HAP-1 (cell line): ENCODE data around the gene CPLX1.
A peak's percentile ranks its signal among the peaks of the same experiment; 100 is the strongest.

Experiments
- DNase-seq, 2 experiments: peaks; one replicate each; pipeline ENCODE4 v3.0.0-alpha.2; 2016 to 2020; ENCODE audit warnings: low spot score in 2 of 2
- H3K27me3 ChIP-seq: fragments of 250-450 bp; sonication (Bioruptor Pico); 2 replicates; pipeline ENCODE4 v1.5.1; 2020; ENCODE audit warnings: low read depth, mild to moderate bottlenecking, moderate library complexity
- H3K36me3 ChIP-seq: fragments of 250-450 bp; sonication (Bioruptor Pico); replicated peaks from 2 replicates; pipeline ENCODE4 v1.5.1; 2020; ENCODE audit warnings: mild to moderate bottlenecking
- H3K4me1 ChIP-seq: fragments of 250-450 bp; sonication (Bioruptor Pico); 2 replicates; pipeline ENCODE4 v1.5.1; 2020; ENCODE audit warnings: mild to moderate bottlenecking
- H3K4me3 ChIP-seq: fragments of 250-450 bp; sonication (Bioruptor Pico); 2 replicates; pipeline ENCODE4 v1.5.1; 2020; ENCODE audit warnings: mild to moderate bottlenecking, moderate library complexity
- H3K9me3 ChIP-seq: fragments of 250-450 bp; sonication (Bioruptor Pico); 2 replicates; pipeline ENCODE4 v1.5.1; 2020; ENCODE audit warnings: mild to moderate bottlenecking, moderate library complexity
- in situ Hi-C: fragments of 300-500 bp; cut with MboI; formaldehyde crosslinking; loops from 3 replicates; pipeline ENCODE4 v1.14.3; 2020; ENCODE audit warnings: low sequenced_read_pairs, inconsistent platforms, mixed read lengths

The CPLX1 gene

GRCh38 chr4:825971-826330, at the start of gene CPLX1:
Gene CPLX1, minus strand, starts transcription at chr4:826129. Its CDS starts 1,607 bp downstream, at chr4:824522.
- Histone ChIP-seq H3K4me3 (peak within 1 kb of the TSS; percentile 17), H3K27me3 (peaks cover 38% of the 10 kb centered on the region), H3K4me1 (no peaks in the 10 kb centered on the region), H3K36me3 (no peaks in the 10 kb centered on the region), H3K9me3 (no peaks in the 10 kb centered on the region)
- in situ Hi-C loops, result no loop called here
- DNase-seq, result peak; percentile 12 to 72

DNA sequence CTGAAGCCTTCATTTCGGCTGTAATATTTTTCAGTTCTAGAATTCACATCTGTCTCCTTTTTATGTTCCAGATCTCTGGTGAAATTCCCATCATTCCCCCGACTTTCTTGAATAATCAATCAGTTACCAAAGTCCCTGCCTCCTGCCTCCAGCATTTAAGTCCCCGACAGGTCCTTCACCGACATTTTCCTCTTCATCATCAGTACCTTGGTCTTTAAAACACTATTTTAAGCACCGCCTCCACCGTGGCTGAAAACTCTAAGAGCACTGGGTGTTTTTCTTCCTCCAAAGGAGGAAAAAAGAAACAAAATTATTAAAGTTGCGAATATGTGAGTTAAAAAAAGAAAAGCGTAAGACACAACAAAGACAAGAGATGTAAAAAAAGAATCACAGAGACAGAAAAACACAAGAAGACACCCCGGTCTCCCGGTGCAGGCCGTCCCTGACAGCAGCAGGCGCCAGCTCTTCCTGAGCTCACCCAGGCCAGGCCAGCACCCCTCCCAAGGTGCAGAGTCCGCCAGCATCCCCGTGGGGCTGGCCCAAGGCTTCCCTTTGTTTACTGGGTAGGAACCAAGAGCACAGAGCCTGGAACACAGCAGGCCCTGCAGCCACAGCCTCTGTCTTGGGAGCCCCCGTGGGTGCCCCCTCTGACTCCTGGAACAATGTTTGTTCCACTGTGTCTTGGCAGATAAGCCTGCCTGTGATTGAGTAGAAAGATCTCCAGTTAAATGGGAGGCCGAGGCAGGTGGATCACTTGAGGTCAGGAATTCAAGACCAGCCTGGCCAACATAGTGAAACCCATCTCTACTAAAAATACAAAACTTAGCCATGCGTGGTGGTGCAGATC, 49.3 kb upstream of the CPLX1 start:
- no peak for DNase-seq
- Histone ChIP-seq H3K27me3 (no peaks in the 10 kb centered on the region), H3K4me3 (no peak overlapping the region), H3K9me3 (no peaks in the 10 kb centered on the region), H3K36me3 (peaks cover 13% of the 10 kb centered on the region), H3K4me1 (no peaks in the 10 kb centered on the region)
- in situ Hi-C loops, result no loop called here

DNA sequence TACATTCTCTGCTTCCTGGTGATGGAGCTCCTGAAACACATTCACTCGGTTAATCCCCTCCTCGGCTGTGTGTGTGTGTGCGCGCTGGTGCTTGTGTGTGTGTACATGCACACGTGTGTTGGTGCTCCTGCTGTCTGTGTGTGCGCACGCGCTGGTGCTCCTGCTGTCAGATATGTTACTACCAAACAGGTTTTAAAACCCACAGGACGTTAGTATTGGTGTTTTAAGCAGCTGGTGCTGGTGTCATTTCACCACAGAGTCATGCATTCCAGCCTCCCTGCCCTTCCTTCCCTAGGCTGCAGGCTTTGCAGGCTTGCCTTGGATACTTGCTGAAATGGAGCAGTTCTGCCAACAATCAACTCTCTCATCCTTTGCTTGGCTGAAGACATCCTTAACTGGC, 48.1 kb upstream of the CPLX1 start:
- Histone ChIP-seq H3K27me3 (no peaks in the 10 kb centered on the region), H3K36me3 (peaks cover 15% of the 10 kb centered on the region), H3K4me3 (no peak overlapping the region), H3K9me3 (no peaks in the 10 kb centered on the region), H3K4me1 (no peaks in the 10 kb centered on the region)
- in situ Hi-C loops, result no loop called here
- no peak for DNase-seq

- Histone ChIP-seq H3K27me3 (no peaks in the 10 kb centered on the region), H3K4me1 (no peaks in the 10 kb centered on the region), H3K4me3 (no peak overlapping the region), H3K9me3 (no peaks in the 10 kb centered on the region), H3K36me3 (peaks cover 13% of the 10 kb centered on the region)
- in situ Hi-C loops, result no loop called here
- DNase-seq, result no peak
Observed at GRCh38 chr4:872241-872981, 46.5 kb upstream of the CPLX1 start.

GRCh38 chr4:871484-871883, 45.6 kb upstream of the CPLX1 start:
- in situ Hi-C loops, result no loop called here
- Histone ChIP-seq H3K27me3 (no peaks in the 10 kb centered on the region), H3K36me3 (peaks cover 16% of the 10 kb centered on the region), H3K9me3 (no peaks in the 10 kb centered on the region), H3K4me1 (no peaks in the 10 kb centered on the region), H3K4me3 (no peak overlapping the region)
- no peak for DNase-seq

- no peak overlapping the region for H3K4me3 ChIP-seq
- in situ Hi-C loops, result no loop called here
- H3K36me3 ChIP-seq, result peaks cover 18% of the 10 kb centered on the region
- no peaks in the 10 kb centered on the region for H3K27me3 ChIP-seq
- H3K9me3 ChIP-seq, result no peaks in the 10 kb centered on the region
- no peak for DNase-seq
- H3K4me1 ChIP-seq, result no peaks in the 10 kb centered on the region
Observed at GRCh38 chr4:870951-871350, 45.0 kb upstream of the CPLX1 start.

- H3K4me3 ChIP-seq, result no peak overlapping the region
- H3K4me1 ChIP-seq, result no peaks in the 10 kb centered on the region
- in situ Hi-C loops, result no loop called here
- no peak for DNase-seq
- no peaks in the 10 kb centered on the region for H3K27me3 ChIP-seq
- no peaks in the 10 kb centered on the region for H3K9me3 ChIP-seq
- peaks cover 23% of the 10 kb centered on the region for H3K36me3 ChIP-seq
Observed at GRCh38 chr4:869776-870175, 43.8 kb upstream of the CPLX1 start.

DNA sequence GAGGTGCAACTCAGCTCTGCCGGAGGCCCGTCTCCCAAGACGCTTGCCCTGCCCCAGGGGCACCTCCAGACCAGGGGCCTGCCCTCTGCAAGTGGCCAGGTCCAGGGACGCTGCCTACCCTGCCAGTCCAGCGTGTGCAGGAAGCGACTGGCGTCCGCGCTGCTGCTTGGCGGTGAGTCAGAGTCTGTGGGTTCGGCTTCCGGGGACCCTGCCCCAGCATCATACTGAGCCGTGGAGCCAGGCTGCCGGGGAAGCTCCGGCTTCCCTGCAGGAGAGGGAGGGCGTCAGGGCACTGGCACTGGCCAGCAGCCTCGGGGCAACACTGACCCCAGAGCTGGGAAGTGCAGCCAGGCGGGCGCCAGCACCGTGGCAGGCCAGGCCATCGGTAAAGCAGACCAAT, 42.5 kb upstream of the CPLX1 start:
- no peaks in the 10 kb centered on the region for H3K27me3 ChIP-seq
- H3K4me1 ChIP-seq, result no peaks in the 10 kb centered on the region
- in situ Hi-C loops, result no loop called here
- H3K4me3 ChIP-seq, result no peak overlapping the region
- DNase-seq, result no peak
- peaks cover 28% of the 10 kb centered on the region for H3K36me3 ChIP-seq
- no peaks in the 10 kb centered on the region for H3K9me3 ChIP-seq

GRCh38 chr4:867526-868250, 41.8 kb upstream of the CPLX1 start:
- Histone ChIP-seq H3K4me3 (no peak overlapping the region), H3K36me3 (peaks cover 33% of the 10 kb centered on the region), H3K27me3 (no peaks in the 10 kb centered on the region), H3K9me3 (no peaks in the 10 kb centered on the region), H3K4me1 (no peaks in the 10 kb centered on the region)
- in situ Hi-C loops, result no loop called here
- DNase-seq, result no peak

GRCh38 chr4:866761-867390, 40.9 kb upstream of the CPLX1 start:
- Histone ChIP-seq H3K9me3 (no peaks in the 10 kb centered on the region), H3K36me3 (peaks cover 35% of the 10 kb centered on the region), H3K4me1 (no peaks in the 10 kb centered on the region), H3K4me3 (no peak overlapping the region), H3K27me3 (no peaks in the 10 kb centered on the region)
- DNase-seq, result no peak
- in situ Hi-C loops, result no loop called here

GRCh38 chr4:866068-866760, 40.3 kb upstream of the CPLX1 start:
- H3K4me1 ChIP-seq, result no peaks in the 10 kb centered on the region

DNA sequence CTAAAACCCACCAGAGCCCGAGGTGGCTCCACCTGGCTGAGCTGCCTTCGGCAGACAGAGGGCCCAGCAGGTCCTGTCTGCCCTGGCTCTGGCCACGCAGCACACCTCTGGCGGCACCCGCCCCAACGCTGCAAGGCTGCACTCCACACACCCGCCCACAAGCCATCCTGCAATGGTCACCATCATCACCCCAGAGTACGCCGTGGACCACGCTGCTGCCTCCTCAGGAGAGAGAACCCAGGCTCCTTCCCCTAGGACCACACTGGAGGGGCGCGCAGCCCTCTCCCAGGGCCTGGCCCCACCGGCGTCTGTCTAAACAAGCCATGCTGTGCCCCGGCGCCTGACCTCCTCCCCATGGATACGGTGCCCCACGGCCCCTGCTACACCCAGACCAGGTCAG, 39.6 kb upstream of the CPLX1 start:
- Histone ChIP-seq H3K4me3 (no peak overlapping the region), H3K9me3 (no peaks in the 10 kb centered on the region), H3K27me3 (no peaks in the 10 kb centered on the region), H3K4me1 (no peaks in the 10 kb centered on the region), H3K36me3 (peaks cover 35% of the 10 kb centered on the region)
- no peak for DNase-seq
- in situ Hi-C loops, result no loop called here

More at GRCh38 chr4:866068-866760, 40.3 kb upstream of the CPLX1 start:
- no peak for DNase-seq
- in situ Hi-C loops, result no loop called here
- Histone ChIP-seq H3K36me3 (peaks cover 35% of the 10 kb centered on the region), H3K9me3 (no peaks in the 10 kb centered on the region), H3K27me3 (no peaks in the 10 kb centered on the region), H3K4me3 (no peak overlapping the region)

- no peak for DNase-seq
- no peaks in the 10 kb centered on the region for H3K4me1 ChIP-seq
- no peaks in the 10 kb centered on the region for H3K9me3 ChIP-seq
- H3K36me3 ChIP-seq, result peaks cover 34% of the 10 kb centered on the region
- no peaks in the 10 kb centered on the region for H3K27me3 ChIP-seq
- in situ Hi-C loops, result no loop called here
- H3K4me3 ChIP-seq, result no peak overlapping the region
Observed at GRCh38 chr4:865121-865465, 39.2 kb upstream of the CPLX1 start.
